ENCODE results near the gene GPR50. TPM values are rescaled to one million over a fixed set of nuclear protein-coding genes. Genes with fewer than 3 reads are reported as not detected.

The GPR50 gene
- total and polyA plus RNA-seq, 2 of the 8 experiments (the other 6 are each of a cell fraction or from before 2014, with no cell fraction given): 1.6 to 1.9 TPM

DNA sequence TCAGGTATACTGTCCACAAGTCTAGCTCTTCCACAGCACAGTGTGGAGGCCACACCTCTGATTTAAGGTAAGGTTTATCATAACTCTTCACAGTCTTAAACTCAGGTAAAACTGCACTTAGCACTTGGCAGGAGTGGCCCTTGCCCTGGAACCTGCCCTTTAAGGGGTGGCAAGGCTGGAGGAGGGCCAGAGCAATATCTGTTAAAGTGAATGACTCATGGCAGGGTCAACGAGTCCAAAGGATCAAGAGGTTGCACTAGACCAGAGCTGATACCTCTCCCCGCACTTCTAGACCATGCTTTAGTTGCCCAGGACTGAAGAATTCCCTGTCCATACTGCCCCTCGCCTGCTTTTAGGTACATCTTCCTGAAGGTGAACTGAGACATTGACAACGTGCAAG lies 14.7 kb upstream of the GPR50 start:
- H3K79me1 ChIP-seq (ENCODE audit: low read depth, low read length): no peaks in the 10 kb centered on the region
- H4K20me1 ChIP-seq (replicated peaks in 1 of 2; ENCODE audit: control insufficient read depth in 1 of 2, insufficient read depth in 2 of 2, low read length in 2 of 2): no peaks in the 10 kb centered on the region
- no peak overlapping the region for H3K27ac ChIP-seq (ENCODE audit: low read depth, low read length)
- no peak overlapping the region for H2BK20ac ChIP-seq (ENCODE audit: low read length)
- no peak overlapping the region for H2BK120ac ChIP-seq (replicated peaks; ENCODE audit: low read depth, low read length)
- no peaks in the 10 kb centered on the region for H3K9me3 ChIP-seq (ENCODE audit: insufficient read depth in 2 of 2, low read depth in 1 of 2, low read length in 1 of 2)
- no peak overlapping the region for H3K4me3 ChIP-seq (ENCODE audit: extremely low read depth in 1 of 4, insufficient read depth in 2 of 4, low read depth in 3 of 4, low read length in 4 of 4)
- no peaks in the 10 kb centered on the region for H3K36me3 ChIP-seq (ENCODE audit: control insufficient read depth in 2 of 4, insufficient read depth in 4 of 4, low read length in 3 of 4)
- H2BK5ac ChIP-seq (ENCODE audit: low read depth, low read length): no peak overlapping the region
- H3K9ac ChIP-seq (replicated peaks in 1 of 4; ENCODE audit: extremely low read depth in 1 of 4, low read depth in 3 of 4, low read length in 3 of 4): no peak overlapping the region
- TF ChIP-seq TBP (IDR thresholded peaks at IDR 0.05; ENCODE audit: low read depth, low read length): no peak
- TF ChIP-seq USF2 (IDR thresholded peaks at IDR 0.05; ENCODE audit: low read length): no peak
- TF ChIP-seq JUN (IDR thresholded peaks at IDR 0.05; ENCODE audit: low read depth, low read length): no peak
- TF ChIP-seq SIX5 (IDR thresholded peaks at IDR 0.05; ENCODE audit: low read depth, low read length): no peak
- TF ChIP-seq NANOG (IDR thresholded peaks at IDR 0.05; ENCODE audit: insufficient read depth, low read depth, low read length, poor library complexity, severe bottlenecking): no peak
- no peak for TF ChIP-seq PHF8 (conservative IDR thresholded peaks at IDR 0.05; ENCODE audit: low read depth, low read length)
- no peak for TF ChIP-seq TCF12 (IDR thresholded peaks at IDR 0.05; ENCODE audit: low read depth, low read length)
- no peak for TF ChIP-seq SRF (IDR thresholded peaks at IDR 0.05; ENCODE audit: low read depth, low read length)
- no peak for TF ChIP-seq KDM4A (IDR thresholded peaks at IDR 0.05; ENCODE audit: low read depth, low read length, severe bottlenecking)
- no peak for TF ChIP-seq SP2 (IDR thresholded peaks at IDR 0.05; ENCODE audit: low read length)
- no peak for TF ChIP-seq MAX (IDR thresholded peaks at IDR 0.05)
- DNase-seq (ENCODE audit: low read depth in 1 of 2, low spot score in 2 of 2) (no peak), FAIRE-seq (no peak)
- no peak overlapping the region for H3K23ac ChIP-seq (ENCODE audit: insufficient read length)
- no peaks in the 10 kb centered on the region for H3K4me1 ChIP-seq (replicated peaks in 1 of 4; ENCODE audit: control insufficient read depth in 3 of 4, insufficient read depth in 4 of 4, low read length in 3 of 4)
- H3K14ac ChIP-seq (ENCODE audit: insufficient read length): no peak overlapping the region
- ChIA-PET CTCF (ENCODE audit: partially characterized antibody) (interaction anchor here (1.1 kb wide), 1 partner anchor 24 kb away, joined by 3 read pairs; no protein-coding TSS in a partner anchor), POLR2A (ENCODE audit: partially characterized antibody) (no interaction called here)
- H3K18ac ChIP-seq (ENCODE audit: extremely low read depth, low read length): no peak overlapping the region
- H3K27me3 ChIP-seq (replicated peaks in 1 of 4; ENCODE audit: control insufficient read depth in 3 of 4, extremely low read depth in 1 of 4, insufficient read depth in 3 of 4, low read length in 3 of 4): no peaks in the 10 kb centered on the region
- H3K23me2 ChIP-seq (ENCODE audit: low read depth, low read length): no peaks in the 10 kb centered on the region
- no peak overlapping the region for H4K5ac ChIP-seq (ENCODE audit: insufficient read length, low read depth, low read length)
- H2BK15ac ChIP-seq (ENCODE audit: low read length): no peak overlapping the region
- no peak overlapping the region for H4K91ac ChIP-seq (replicated peaks; ENCODE audit: insufficient read length, low read length)
- H3K4ac ChIP-seq (replicated peaks; ENCODE audit: insufficient read length, low read depth, low read length): no peak overlapping the region
- H3K4me2 ChIP-seq (ENCODE audit: insufficient read depth in 1 of 2, low read depth in 2 of 2, low read length in 2 of 2): no peak overlapping the region
- H3K79me2 ChIP-seq (ENCODE audit: control insufficient read depth in 1 of 2, insufficient read depth in 2 of 2, low read length in 2 of 2): no peaks in the 10 kb centered on the region
- no peak overlapping the region for H3K56ac ChIP-seq (replicated peaks; ENCODE audit: insufficient read length, low read depth, low read length)
- H4K8ac ChIP-seq (ENCODE audit: extremely low read depth, insufficient read depth, low read length): no peak overlapping the region
- H2AFZ ChIP-seq (ENCODE audit: low read length): no peak overlapping the region
- no peak overlapping the region for H2AK5ac ChIP-seq (ENCODE audit: low read depth, low read length)
- no peak overlapping the region for H2BK12ac ChIP-seq (ENCODE audit: low read depth, low read length)
- 84% methylated on average over 4 of the region's 4 CpGs; no CpG with 5 or more reads in 1 of the 2 experiments for WGBS, 2 experiments (ENCODE audit: extremely low coverage in 1 of 2, insufficient coverage in 1 of 2, insufficient read length in 1 of 2, insufficient replicate concordance in 2 of 2, low coverage in 1 of 2, low lambda C conversion rate in 2 of 2, missing lambda C conversion rate in 1 of 2)
